LNCAP (cell line): ENCODE data around the gene UPP2.

Source experiments
- TF ChIP-seq, protein P1 (sequence below): fragments of 450-650 bp; IDR thresholded peaks from 2 replicates; pipeline ENCODE4 v1.5.1; 2017; ENCODE audit warnings: mild to moderate bottlenecking

UPP2 gene

GRCh38 chr2:158101384-158101926 lies at the start of gene UPP2:
TSS of gene UPP2 (plus strand) at chr2:158101876. CDS start at chr2:158102064, 188 bp downstream.
- TF ChIP-seq, protein P1, sequence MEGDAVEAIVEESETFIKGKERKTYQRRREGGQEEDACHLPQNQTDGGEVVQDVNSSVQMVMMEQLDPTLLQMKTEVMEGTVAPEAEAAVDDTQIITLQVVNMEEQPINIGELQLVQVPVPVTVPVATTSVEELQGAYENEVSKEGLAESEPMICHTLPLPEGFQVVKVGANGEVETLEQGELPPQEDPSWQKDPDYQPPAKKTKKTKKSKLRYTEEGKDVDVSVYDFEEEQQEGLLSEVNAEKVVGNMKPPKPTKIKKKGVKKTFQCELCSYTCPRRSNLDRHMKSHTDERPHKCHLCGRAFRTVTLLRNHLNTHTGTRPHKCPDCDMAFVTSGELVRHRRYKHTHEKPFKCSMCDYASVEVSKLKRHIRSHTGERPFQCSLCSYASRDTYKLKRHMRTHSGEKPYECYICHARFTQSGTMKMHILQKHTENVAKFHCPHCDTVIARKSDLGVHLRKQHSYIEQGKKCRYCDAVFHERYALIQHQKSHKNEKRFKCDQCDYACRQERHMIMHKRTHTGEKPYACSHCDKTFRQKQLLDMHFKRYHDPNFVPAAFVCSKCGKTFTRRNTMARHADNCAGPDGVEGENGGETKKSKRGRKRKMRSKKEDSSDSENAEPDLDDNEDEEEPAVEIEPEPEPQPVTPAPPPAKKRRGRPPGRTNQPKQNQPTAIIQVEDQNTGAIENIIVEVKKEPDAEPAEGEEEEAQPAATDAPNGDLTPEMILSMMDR: no peak

DNA sequence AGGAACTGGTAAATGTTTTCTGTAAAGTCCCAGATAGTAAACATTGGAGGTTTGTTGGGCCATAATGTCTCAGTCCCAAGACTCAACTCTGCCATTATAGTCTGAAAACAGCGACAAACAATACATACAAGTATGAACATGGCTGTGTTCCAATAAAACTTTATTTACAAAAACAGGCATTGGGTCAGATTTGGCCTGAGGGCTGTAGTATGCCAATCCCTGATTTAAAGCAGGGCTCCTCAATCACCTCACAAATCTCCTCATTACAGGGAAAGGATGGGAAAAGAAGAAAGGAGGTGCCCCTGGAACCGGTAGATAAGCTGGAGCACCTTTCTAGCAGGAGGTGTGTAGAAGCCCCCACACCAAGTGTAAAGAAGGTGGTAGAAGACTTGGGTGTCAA lies 48.9 kb upstream of the UPP2 start:
- TF ChIP-seq, protein P1: no peak

DNA sequence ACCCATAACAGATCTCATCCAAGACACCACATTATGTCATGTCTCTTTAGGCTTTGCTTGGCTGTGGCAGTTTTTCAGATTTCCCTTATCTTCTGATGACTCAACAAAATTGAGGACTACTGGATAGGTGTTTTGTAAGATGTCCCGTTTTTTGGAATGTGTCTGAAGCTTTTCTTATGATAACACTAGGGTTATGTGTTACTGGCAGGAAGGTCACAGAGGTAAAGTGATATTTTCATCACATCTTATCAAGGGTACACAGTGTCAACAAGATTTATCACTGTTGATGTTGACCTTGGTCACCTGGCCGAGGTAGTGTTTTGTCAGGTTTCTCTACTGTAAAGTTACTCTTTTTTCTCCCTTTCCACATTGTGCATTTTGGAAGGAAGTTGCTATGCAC lies 44.8 kb upstream of the UPP2 start:
- TF ChIP-seq, protein P1: no peak

- TF ChIP-seq, protein P1: no peak
Observed at GRCh38 chr2:158060160-158060834, 41.4 kb upstream of the UPP2 start.

GRCh38 chr2:158060835-158061435 lies 40.7 kb upstream of the UPP2 start:
- TF ChIP-seq, protein P1: no peak

- TF ChIP-seq, protein P1: no peak
Observed at GRCh38 chr2:158061763-158062162, 39.9 kb upstream of the UPP2 start.

DNA sequence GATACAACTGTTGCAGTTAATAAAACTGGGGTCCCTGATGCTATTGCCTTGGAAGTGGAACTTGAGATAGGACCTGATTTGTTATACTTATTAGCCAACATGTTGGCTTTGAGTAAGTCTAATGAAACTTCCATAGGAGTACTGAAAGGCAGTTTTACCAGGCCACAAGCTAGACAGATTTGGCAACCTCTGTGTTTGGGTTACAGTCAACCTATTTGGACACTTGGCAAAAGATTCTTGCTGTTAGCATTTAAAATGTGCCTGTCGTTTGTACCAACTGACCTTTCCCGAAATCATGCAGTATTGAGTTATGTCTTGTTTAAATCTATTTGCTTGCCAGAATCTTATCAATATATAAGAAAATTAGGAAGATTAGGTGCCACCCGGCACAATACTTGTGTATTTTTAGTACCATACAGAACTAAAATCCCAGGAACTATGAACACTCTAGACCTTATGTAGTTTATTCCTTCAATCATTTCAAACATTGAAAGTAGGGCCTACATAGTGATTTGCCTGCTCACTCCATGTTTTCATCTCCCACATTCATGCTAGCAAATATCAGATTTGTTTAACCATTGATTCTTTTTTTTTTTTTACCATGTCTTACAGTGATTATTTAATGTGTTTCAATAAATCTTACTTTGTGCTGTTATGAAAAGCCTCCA lies 35.5 kb upstream of the UPP2 start:
- TF ChIP-seq, protein P1: no peak
